K562 (cell line): ENCODE results near the gene FARP1. TPM values are rescaled to one million over a fixed set of nuclear protein-coding genes. Genes with fewer than 3 reads are reported as not detected.

Experiments used
- ATAC-seq: fragments of 200-7000 bp; cut with Tn5 transposase; 3 replicates; pipeline ENCODE4 v1.9.1; 2020; ENCODE audit warnings: moderate library complexity
- BruUV-seq: library from RNA; stranded (reverse); fragments of 400-500 nt; replicated peaks from 2 replicates; lab custom pipeline; 2021; lab: Mats Ljungman, UMichigan
- CTCF ChIA-PET: fragments of 300-600 bp; formaldehyde crosslinking; extraction: SDS; loops from one replicate; lab custom pipeline; 2021; ENCODE audit warnings: low intra/inter-chr PET ratio; lab: Yijun Ruan, JAX
- POLR2A ChIA-PET: fragments of 300-600, 350-650 bp; sonication (Branson Sonifier 250); formaldehyde crosslinking; extraction: SDS; loops from one replicate; lab custom pipeline; 2021; ENCODE audit warnings: antibody characterized with exemption, inconsistent platforms; lab: Yijun Ruan, JAX
- DNase-seq, 4 experiments: peaks; one replicate each; pipeline versions ENCODE4 v3.0.0 to v3.0.0-alpha.2; 2011 to 2018; ENCODE audit warnings: low spot score in 3 of 4, mixed read lengths in 3 of 4; ENCODE audit errors: extremely low read depth in 1 of 4
- FAIRE-seq: peaks from 2 replicates; lab custom pipeline; 2011; peaks lifted over from hg19 to GRCh38; lab: Jason Lieb, UNC
- H2AFZ ChIP-seq: 2 replicates; pipeline ENCODE4 v1.6.0; 2011; ENCODE audit warnings: low read depth, low read length, control low read depth, inconsistent platforms
- H3K27ac ChIP-seq: fragments of 200-600 bp; 3 replicates; pipeline ENCODE4 v1.8.0; 2011; ENCODE audit warnings: low read depth, mild to moderate bottlenecking, control low read depth, inconsistent platforms, low read length, moderate library complexity, mixed read lengths; ENCODE audit errors: extremely low read depth
- H3K27me3 ChIP-seq, 2 experiments: fragments of 300-600 bp in 1 of 2; 2 replicates in 1 of 2; 3 replicates in 1 of 2; pipeline versions ENCODE4 v1.6.0 to v1.8.0; 2011; ENCODE audit warnings: inconsistent platforms in 2 of 2, low read length in 2 of 2, mild to moderate bottlenecking in 1 of 2, mixed read lengths in 1 of 2, moderate library complexity in 1 of 2; ENCODE audit not compliant: control insufficient read depth in 2 of 2, insufficient read depth in 2 of 2
- H3K36me3 ChIP-seq: fragments of 300-600 bp; 3 replicates; pipeline ENCODE4 v1.8.0; 2011; ENCODE audit warnings: mild to moderate bottlenecking, low read length, inconsistent platforms; ENCODE audit not compliant: control insufficient read depth, insufficient read depth
- H3K4me1 ChIP-seq, 2 experiments: fragments of 200-600 bp in 1 of 2; replicated peaks in 1 of 2; 2 replicates in 1 of 2; 3 replicates in 1 of 2; pipeline versions ENCODE4 v1.5.1 to v1.8.0; 2011; ENCODE audit warnings: inconsistent platforms in 2 of 2, low read length in 2 of 2, mild to moderate bottlenecking in 1 of 2, mixed read lengths in 1 of 2, moderate library complexity in 1 of 2; ENCODE audit not compliant: control insufficient read depth in 2 of 2, insufficient read depth in 2 of 2
- H3K4me2 ChIP-seq: 2 replicates; pipeline ENCODE4 v1.6.1; 2011; ENCODE audit warnings: low read length, control low read depth, inconsistent platforms, mixed read lengths; ENCODE audit not compliant: insufficient read depth
- H3K4me3 ChIP-seq: fragments of 200-600 bp; sonication (generic), shearing (Covaris generic); 2 replicates; pipeline ENCODE4 v1.5.1; 2016; ENCODE audit warnings: control low read depth, inconsistent platforms
- H3K79me2 ChIP-seq: fragments of 200-600 bp; 3 replicates; pipeline ENCODE4 v1.8.0; 2011; ENCODE audit warnings: low read length, inconsistent platforms; ENCODE audit not compliant: control insufficient read depth, insufficient read depth
- H3K9ac ChIP-seq, 2 experiments: 2 replicates each; pipeline versions ENCODE4 v1.6.0 to v1.6.1; 2011; ENCODE audit warnings: low read depth in 2 of 2, low read length in 2 of 2, control low read depth in 1 of 2, inconsistent platforms in 1 of 2, mild to moderate bottlenecking in 1 of 2, mixed read lengths in 1 of 2; ENCODE audit not compliant: insufficient read depth in 1 of 2
- H3K9me1 ChIP-seq: one replicate; pipeline ENCODE4 v1.6.0; 2011; ENCODE audit warnings: inconsistent platforms, mild to moderate bottlenecking, low read length, moderate library complexity; ENCODE audit not compliant: control insufficient read depth, insufficient read depth
- H3K9me3 ChIP-seq: replicated peaks from 2 replicates; pipeline ENCODE4 v1.5.1; 2011; ENCODE audit warnings: low read depth, low read length, inconsistent platforms; ENCODE audit not compliant: control insufficient read depth, insufficient read depth
- H4K20me1 ChIP-seq: replicated peaks from 2 replicates; pipeline ENCODE4 v1.6.1; 2011; ENCODE audit warnings: low read length, inconsistent platforms, mixed read lengths; ENCODE audit not compliant: control insufficient read depth, insufficient read depth
- BRD9 ChIP-seq: fragments of 450-650 bp; IDR thresholded peaks from 2 replicates; pipeline ENCODE4 v1.6.1; 2018; ENCODE audit warnings: low read depth; ENCODE audit not compliant: partially characterized antibody
- BRF2 ChIP-seq: IDR thresholded peaks from 3 replicates; pipeline ENCODE4 v1.6.1; 2011; ENCODE audit warnings: borderline replicate concordance, mild to moderate bottlenecking; ENCODE audit not compliant: insufficient read length, insufficient read depth
- CBFA2T2 ChIP-seq: fragments of 450-650 bp; conservative IDR thresholded peaks from 2 replicates; pipeline ENCODE4 v1.6.1; 2017; ENCODE audit warnings: mild to moderate bottlenecking
- HDAC6 ChIP-seq: IDR thresholded peaks from 2 replicates; pipeline ENCODE4 v1.6.1; 2012; ENCODE audit warnings: low read depth, mild to moderate bottlenecking, control low read depth, inconsistent platforms, low read length, moderate library complexity
- ILK ChIP-seq: fragments of 450-650 bp; IDR thresholded peaks from 2 replicates; pipeline ENCODE4 v1.6.1; 2016; ENCODE audit warnings: missing genetic modification characterization, low read depth, mild to moderate bottlenecking, missing compliant biosample characterization, moderate library complexity, borderline replicate concordance
- MXD1 ChIP-seq: fragments of 250-450 bp; sonication (Bioruptor Pico); IDR thresholded peaks from 2 replicates; pipeline ENCODE4 v1.8.0; 2021; ENCODE audit warnings: borderline replicate concordance, mild to moderate bottlenecking, moderate library complexity; ENCODE audit not compliant: poor library complexity, severe bottlenecking
- NFATC3 ChIP-seq: fragments of 450-650 bp; IDR thresholded peaks from 2 replicates; pipeline ENCODE4 v1.6.1; 2017; ENCODE audit warnings: mild to moderate bottlenecking
- POU5F1 ChIP-seq: fragments of 150-350 bp; IDR thresholded peaks from 2 replicates; pipeline ENCODE4 v1.6.1; 2014; ENCODE audit warnings: borderline replicate concordance, low read length, low read depth, mild to moderate bottlenecking; ENCODE audit not compliant: partially characterized antibody
- SMARCA5 ChIP-seq: fragments of 450-650 bp; IDR thresholded peaks from 2 replicates; pipeline ENCODE4 v1.6.1; 2016
- ZBTB11 ChIP-seq, 3 experiments: fragments of 200-800 bp in 1 of 3; fragments of 250-450 bp in 1 of 3; fragments of 450-650 bp in 1 of 3; sonication (Bioruptor Pico) in 1 of 3; sonication (Bioruptor generic) in 1 of 3; formaldehyde crosslinking in 1 of 3; IDR thresholded peaks; 2 replicates each; pipeline versions ENCODE4 v1.6.1 to v1.8.0; 2016 to 2022; ENCODE audit warnings: mild to moderate bottlenecking in 2 of 3, missing genetic modification characterization in 2 of 3, missing compliant biosample characterization in 1 of 3, moderate library complexity in 1 of 3
- ZNF282 ChIP-seq: sonication (generic); formaldehyde crosslinking; IDR thresholded peaks from 2 replicates; pipeline ENCODE4 v1.8.1; 2023; ENCODE audit warnings: missing genetic modification reagents
- WGBS: fragments of 100-300 bp; shearing (Covaris generic); methylation state at CpG from one replicate; pipeline ENCODE4 v1.1.6; 2016; ENCODE audit warnings: low coverage, mixed read lengths; ENCODE audit not compliant: insufficient coverage; ENCODE audit errors: missing lambda C conversion rate; 5-methylcytosine and 5-hydroxymethylcytosine counted together
- in situ Hi-C: fragments of 300-500 bp; cut with MboI; formaldehyde crosslinking; loops from 4 replicates; pipeline ENCODE4 v1.15.0; 2018; ENCODE audit warnings: inconsistent platforms, mixed read lengths
- intact Hi-C: fragments of 100-400 bp; cut with micrococcal nuclease; formaldehyde crosslinking; loops from 2 replicates; pipeline ENCODE4 v1.14.2; 2022
- polyA plus RNA-seq, 8 experiments: library from polyadenylated mRNA; depleted of rRNA in 4 of 8; stranded (reverse) in 5 of 8; unstranded in 3 of 8; fragments of >200 nt; fragmentation: Nextera tagmentation in 2 of 8; fragmentation: Illumina TruSeq in 1 of 8; extraction: Ambion mirVana in 2 of 8; extraction: Trizol in 1 of 8; gene quantifications; 2 replicates each; pipeline versions ENCODE4 v1.2.1 to v1.2.3, GENCODE V29; 2011 to 2014; ENCODE audit warnings: inconsistent platforms in 1 of 8, missing spikeins in 1 of 8
- total RNA-seq, 7 experiments: library from RNA; depleted of rRNA in 6 of 7; stranded (reverse); fragments of >200 nt in 6 of 7; fragmentation: Illumina TruSeq in 2 of 7; extraction: Trizol in 2 of 7; gene quantifications; 2 replicates each; pipeline versions ENCODE4 v1.2.1 to v1.2.3, GENCODE V29; 2011 to 2021; ENCODE audit warnings: low replicate concordance in 1 of 7

Gene FARP1
- total and polyA plus RNA-seq, 9 of the 15 experiments (the other 6 are each of a cell fraction or from before 2014, with no cell fraction given) = 0.03 to 0.29 (median 0.05) TPM; not detected in 3

- ChIA-PET POLR2A (no interaction called here), CTCF (no interaction called here)
- peaks cover 0 to 24% of the 10 kb centered on the region in 2 experiments; a peak in 1 of 5 replicates for H3K27me3 ChIP-seq
- FAIRE-seq (no peak), DNase-seq (no peak), ATAC-seq (no peak)
- H3K9me1 ChIP-seq = no peaks in the 10 kb centered on the region
- H3K4me3 ChIP-seq = no peak overlapping the region
- H3K4me2 ChIP-seq = no peak overlapping the region
- no peak overlapping the region for H3K9ac ChIP-seq
- no peaks in the 10 kb centered on the region; a peak in 1 of 5 replicates for H3K4me1 ChIP-seq
- TF ChIP-seq POU5F1 = no peak
- no peak for TF ChIP-seq BRD9
- no peak for TF ChIP-seq ZNF282 (CRISPR knock-in tag)
- no peak for TF ChIP-seq SMARCA5
- no peak for TF ChIP-seq ZBTB11 (CRISPR knock-in tag; IDR thresholded peaks at IDR 0.05)
- no peak for TF ChIP-seq MXD1 (CRISPR knock-in tag)
- no peak for TF ChIP-seq ILK
- no peak for TF ChIP-seq HDAC6
- TF ChIP-seq CBFA2T2 = no peak
- TF ChIP-seq NFATC3 = no peak
- TF ChIP-seq BRF2 = no peak
- 7% methylated on average over 2 of the region's 2 CpGs for WGBS
- no peaks in the 10 kb centered on the region for H3K79me2 ChIP-seq
- H4K20me1 ChIP-seq = no peaks in the 10 kb centered on the region
- no peak overlapping the region for H2AFZ ChIP-seq
- BruUV-seq = no TSS peak
- H3K9me3 ChIP-seq = no peaks in the 10 kb centered on the region
- H3K36me3 ChIP-seq = no peaks in the 10 kb centered on the region
- no peak overlapping the region for H3K27ac ChIP-seq
- in situ Hi-C loops (no loop called here), intact Hi-C loops (no loop called here)
Measured at GRCh38 chr13:98332222-98332621, 189.3 kb downstream of the FARP1 start.
